Muscle of back (tissue), 11 donors: Measurements from ENCODE around the gene UBAC1. TPM values are rescaled to one million over a fixed set of nuclear protein-coding genes. Genes with fewer than 3 reads are reported as not detected.

ENCODE experiments used
- DNase-seq, 3 donors: peaks; one replicate each; pipeline versions ENCODE4 v3.0.0 to v3.0.0-alpha.2; 2013
- polyA plus RNA-seq, 10 donors: library from polyadenylated mRNA; unstranded; fragments of 120-200 nt; gene quantifications; one replicate each; pipeline ENCODE4 v1.2.1, GENCODE V29; 2013; ENCODE audit not compliant: insufficient read length in 10 of 10

UBAC1 gene
- polyA plus RNA-seq, 10 donors = 31.7 to 47.1 (median 38.4) TPM

DNA sequence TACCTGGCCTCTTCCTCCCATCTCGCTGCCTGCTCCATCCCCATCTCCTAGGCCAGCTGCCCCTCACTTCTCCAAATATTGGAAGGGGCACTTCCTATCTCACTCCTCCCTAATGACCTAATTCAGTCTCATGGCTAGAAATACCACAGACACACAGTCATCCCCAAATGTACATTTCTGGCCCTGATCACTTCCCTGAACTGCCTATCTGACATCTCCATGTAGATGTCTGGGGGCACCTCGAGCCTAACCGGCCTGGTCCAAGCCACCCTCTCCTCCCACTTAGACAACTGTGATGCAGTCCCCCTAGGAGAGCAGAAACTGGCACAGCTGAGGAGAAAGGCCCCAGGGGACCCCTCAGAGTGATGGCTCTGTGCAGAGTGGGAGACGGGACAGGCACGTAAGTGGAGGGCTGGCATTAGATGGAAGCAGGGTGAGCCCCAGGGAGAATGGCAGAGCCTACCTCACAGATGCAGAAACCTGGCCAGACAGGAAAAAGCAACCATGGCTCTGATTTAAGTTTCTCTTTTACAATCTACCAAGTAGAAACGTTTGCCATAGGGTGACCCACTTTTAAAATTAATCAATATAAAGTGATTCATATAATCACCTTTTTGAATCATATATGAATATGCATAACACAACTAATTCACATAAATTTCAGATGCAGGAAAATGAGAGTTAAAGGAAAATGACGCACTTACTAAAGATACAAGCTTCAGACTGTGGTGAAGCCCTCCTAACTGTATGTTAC, 75.9 kb downstream of the UBAC1 start:
- no peak for DNase-seq

DNA sequence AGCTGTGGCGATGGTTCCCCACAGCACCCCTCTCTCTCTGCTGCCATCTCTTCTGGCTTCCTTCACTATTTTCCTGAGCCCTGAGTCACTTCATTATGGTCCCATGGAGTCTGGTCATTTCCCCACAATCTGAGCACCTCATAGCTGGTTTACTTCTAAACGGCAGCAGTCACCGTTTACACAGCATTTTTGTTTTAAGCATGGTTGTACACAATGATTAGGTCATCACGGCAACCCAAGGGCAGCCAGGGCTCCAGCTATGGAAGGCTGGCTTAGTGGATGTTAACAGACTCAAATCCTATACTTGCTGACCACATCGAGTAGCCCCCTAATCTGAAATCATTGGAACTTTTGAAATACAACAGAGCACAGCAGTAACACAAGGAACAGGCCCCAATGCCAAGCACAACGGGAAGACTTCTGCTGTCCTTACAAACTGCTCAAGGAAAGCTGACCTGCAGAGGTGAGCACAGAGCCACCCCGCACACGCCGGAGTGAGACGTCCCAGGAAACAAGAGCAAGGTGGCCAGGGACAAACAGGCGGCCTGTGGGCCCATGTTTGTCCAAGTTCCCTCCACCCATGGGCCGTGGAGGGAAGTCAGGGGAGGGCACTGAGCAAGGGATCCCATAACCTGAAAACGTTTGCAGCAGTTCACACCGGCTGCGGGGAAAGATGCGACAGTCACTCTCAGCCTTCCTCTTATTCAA, 76.7 kb downstream of the UBAC1 start:
- DNase-seq = no peak

DNA sequence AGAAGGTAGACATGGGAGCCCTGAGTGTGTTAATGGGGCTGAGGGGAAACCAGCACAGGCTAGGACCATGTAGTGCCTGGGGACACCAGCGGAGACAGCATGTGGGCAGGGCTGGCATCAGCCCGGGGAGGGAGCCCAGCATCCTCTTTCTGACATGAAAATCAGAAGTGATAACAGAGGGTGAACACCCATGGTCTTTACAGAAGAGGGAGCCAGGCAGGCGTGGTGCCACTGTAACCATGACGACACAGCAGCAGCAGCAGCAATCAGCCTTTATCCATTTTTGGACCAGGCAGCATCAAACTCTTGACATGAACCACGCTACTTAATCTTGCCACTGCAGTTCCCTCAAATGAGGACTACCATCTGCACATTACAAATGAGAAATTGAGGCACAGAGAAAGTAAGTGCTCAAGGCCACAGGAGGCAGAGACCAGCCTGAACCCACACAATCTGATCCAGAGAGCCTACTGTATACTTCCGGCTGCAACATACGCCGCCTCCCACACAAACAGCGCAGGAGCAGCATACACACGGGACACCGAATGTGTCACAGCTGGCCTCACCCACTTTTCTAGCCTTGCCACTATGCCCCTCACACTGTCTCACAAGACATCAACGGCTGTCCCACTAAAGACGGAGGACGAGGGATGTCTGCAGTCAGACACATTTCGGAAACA, 77.6 kb downstream of the UBAC1 start:
- no peak for DNase-seq

Other genes with a start within 250 kb of the UBAC1 start
- 10 to 100 TPM; 19.5 to 28.1 (median 24.0) TPM for gene CAMSAP1, start 53.8 kb downstream of the UBAC1 start, polyA plus RNA-seq
- gene NACC2, start 133.9 kb upstream of the UBAC1 start, polyA plus RNA-seq = 10 to 100 TPM in 5 of 10 donors, 1 to 10 TPM in 5; 6.0 to 11.8 (median 10.0) TPM
- gene TMEM250, start 157.5 kb upstream of the UBAC1 start, polyA plus RNA-seq = 10 to 100 TPM; 13.6 to 24.3 (median 18.4) TPM
- gene LHX3, start 243.8 kb upstream of the UBAC1 start, polyA plus RNA-seq = under 1 TPM in 2 of 10 donors, not detected in 8; 0.07 to 0.28 TPM